HepG2 (cell line): ENCODE results near the gene MICB. TPM values are rescaled to one million over a fixed set of nuclear protein-coding genes. Genes with fewer than 3 reads are reported as not detected.

ENCODE experiments used
- MEIS1 ChIP-seq: sonication (generic); formaldehyde crosslinking; IDR thresholded peaks from 2 replicates; pipeline ENCODE4 v1.9.0; 2021; ENCODE audit warnings: mild to moderate bottlenecking, missing genetic modification reagents, moderate library complexity, borderline replicate concordance
- POLR2G ChIP-seq: fragments of 200-400 bp; formaldehyde crosslinking; IDR thresholded peaks from 2 replicates; pipeline ENCODE4 v1.6.1; 2018; ENCODE audit warnings: mild to moderate bottlenecking, low read depth, low read length, moderate library complexity
- ZKSCAN8 ChIP-seq: IDR thresholded peaks from 2 replicates; pipeline ENCODE4 v1.6.1; 2016; ENCODE audit warnings: borderline replicate concordance, missing genetic modification reagents, missing compliant biosample characterization
- ZNF17 ChIP-seq: sonication (generic); formaldehyde crosslinking; IDR thresholded peaks from 2 replicates; pipeline ENCODE4 v1.5.0; 2020; ENCODE audit warnings: mild to moderate bottlenecking, missing genetic modification reagents
- ZNF24 ChIP-seq: fragments of 450-650 bp; IDR thresholded peaks from 2 replicates; pipeline ENCODE4 v1.6.1; 2017; ENCODE audit warnings: antibody characterized with exemption, mild to moderate bottlenecking
- ZNF614 ChIP-seq: IDR thresholded peaks from 2 replicates; pipeline ENCODE4 v1.6.1; 2018; ENCODE audit warnings: missing biosample characterization, missing genetic modification reagents, inconsistent platforms, borderline replicate concordance
- ZNF775 ChIP-seq: sonication (generic); formaldehyde crosslinking; IDR thresholded peaks from 2 replicates; pipeline ENCODE4 v1.4.0; 2020; ENCODE audit warnings: missing genetic modification reagents, mild to moderate bottlenecking, moderate library complexity, borderline replicate concordance
- ZNF83 ChIP-seq: sonication (generic); formaldehyde crosslinking; IDR thresholded peaks from 2 replicates; pipeline ENCODE4 v1.4.0; 2020; ENCODE audit warnings: missing genetic modification reagents, mild to moderate bottlenecking, borderline replicate concordance
- polyA plus RNA-seq, 8 experiments: library from polyadenylated mRNA; depleted of rRNA in 3 of 8; stranded (reverse) in 7 of 8; unstranded in 1 of 8; fragments of >200 nt; fragmentation: Illumina TruSeq in 4 of 8; extraction: Trizol in 4 of 8; gene quantifications; 2 replicates each; pipeline versions ENCODE4 v1.2.1 to v1.2.3, GENCODE V29; 2011 to 2016; ENCODE audit warnings: low read depth in 4 of 8, missing spikeins in 1 of 8, mixed read lengths in 1 of 8; ENCODE audit not compliant: insufficient read depth in 1 of 8
- total RNA-seq, 5 experiments: library from RNA; depleted of rRNA; stranded (reverse); fragments of >200 nt; fragmentation: Illumina TruSeq; extraction: Trizol; gene quantifications; 2 replicates each; pipeline ENCODE4 v1.2.3, GENCODE V29; 2016; ENCODE audit warnings: low read depth in 1 of 5
- TF ChIP-seq, protein P1 (sequence below): sonication (generic); formaldehyde crosslinking; IDR thresholded peaks from 2 replicates; pipeline ENCODE4 v1.5.0; 2020; ENCODE audit warnings: mild to moderate bottlenecking, missing genetic modification reagents
- TF ChIP-seq, protein P2 (sequence below): sonication (generic); formaldehyde crosslinking; IDR thresholded peaks from 2 replicates; pipeline ENCODE4 v1.8.0; 2022; ENCODE audit warnings: missing genetic modification reagents, low read depth, mild to moderate bottlenecking, borderline replicate concordance
- TF ChIP-seq, protein P3 (sequence below): sonication (generic); formaldehyde crosslinking; IDR thresholded peaks from 2 replicates; pipeline ENCODE4 v1.5.0; 2020; ENCODE audit warnings: mild to moderate bottlenecking, low read depth, missing genetic modification reagents, borderline replicate concordance
- TF ChIP-seq, protein P4 (sequence below): sonication (generic); formaldehyde crosslinking; IDR thresholded peaks from 2 replicates; pipeline ENCODE4 v1.8.0; 2022; ENCODE audit warnings: low read depth, missing genetic modification reagents
- TF ChIP-seq, protein P5 (sequence below): sonication (generic); formaldehyde crosslinking; IDR thresholded peaks from 2 replicates; pipeline ENCODE4 v1.9.0; 2021; ENCODE audit warnings: missing genetic modification reagents, borderline replicate concordance
- TF ChIP-seq, protein P6 (sequence below): sonication (generic); formaldehyde crosslinking; IDR thresholded peaks from 2 replicates; pipeline ENCODE4 v1.8.1; 2023; ENCODE audit warnings: mild to moderate bottlenecking, inconsistent platforms, moderate library complexity, missing genetic modification reagents, borderline replicate concordance
- TF ChIP-seq, protein P7 (sequence below): sonication (generic); formaldehyde crosslinking; IDR thresholded peaks from 2 replicates; pipeline ENCODE4 v1.4.0; 2020; ENCODE audit warnings: mild to moderate bottlenecking, missing genetic modification reagents
- TF ChIP-seq, protein P8 (sequence below): sonication (generic); formaldehyde crosslinking; IDR thresholded peaks from 2 replicates; pipeline ENCODE4 v1.4.0; 2020; ENCODE audit warnings: mild to moderate bottlenecking, missing genetic modification reagents

The MICB gene
- total and polyA plus RNA-seq, 2 of the 13 experiments (the other 11 are each of a cell fraction or from before 2014, with no cell fraction given), result 12.5 to 12.8 TPM

DNA sequence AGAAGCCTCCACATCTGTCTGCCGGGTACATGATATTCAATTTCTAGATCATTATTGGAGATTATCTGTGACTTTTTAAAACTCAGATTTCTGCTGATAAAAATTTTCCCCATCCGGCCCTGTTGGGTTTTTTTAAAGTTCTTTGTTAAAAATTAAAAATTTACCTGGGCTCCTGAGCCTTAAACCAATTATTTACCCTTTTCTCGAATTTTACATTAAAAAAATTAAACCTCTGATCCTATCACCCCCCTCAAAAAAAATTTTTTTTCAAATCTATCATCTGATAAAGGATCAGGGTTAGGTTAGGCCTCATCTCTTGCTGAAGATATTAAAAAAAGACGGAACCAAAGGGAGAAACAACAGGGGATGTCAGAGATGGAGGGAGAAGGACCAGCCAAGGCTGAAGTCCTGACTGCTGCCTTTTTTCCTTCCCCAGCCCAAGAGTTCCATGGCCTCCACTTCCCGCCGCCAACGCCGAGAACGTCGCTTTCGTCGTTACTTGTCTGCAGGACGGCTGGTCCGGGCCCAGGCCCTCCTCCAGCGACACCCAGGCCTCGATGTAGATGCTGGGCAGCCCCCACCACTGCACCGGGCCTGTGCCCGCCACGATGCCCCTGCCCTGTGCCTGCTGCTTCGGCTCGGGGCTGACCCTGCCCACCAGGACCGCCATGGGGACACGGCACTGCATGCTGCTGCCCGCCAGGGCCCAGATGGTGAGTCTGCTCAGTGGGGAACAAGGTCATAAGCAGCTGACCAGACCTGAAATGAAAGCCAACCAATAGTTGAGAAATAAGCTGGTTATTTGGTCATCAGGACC is 50.0 kb downstream of the MICB start (continued):
- TF ChIP-seq, protein P1, sequence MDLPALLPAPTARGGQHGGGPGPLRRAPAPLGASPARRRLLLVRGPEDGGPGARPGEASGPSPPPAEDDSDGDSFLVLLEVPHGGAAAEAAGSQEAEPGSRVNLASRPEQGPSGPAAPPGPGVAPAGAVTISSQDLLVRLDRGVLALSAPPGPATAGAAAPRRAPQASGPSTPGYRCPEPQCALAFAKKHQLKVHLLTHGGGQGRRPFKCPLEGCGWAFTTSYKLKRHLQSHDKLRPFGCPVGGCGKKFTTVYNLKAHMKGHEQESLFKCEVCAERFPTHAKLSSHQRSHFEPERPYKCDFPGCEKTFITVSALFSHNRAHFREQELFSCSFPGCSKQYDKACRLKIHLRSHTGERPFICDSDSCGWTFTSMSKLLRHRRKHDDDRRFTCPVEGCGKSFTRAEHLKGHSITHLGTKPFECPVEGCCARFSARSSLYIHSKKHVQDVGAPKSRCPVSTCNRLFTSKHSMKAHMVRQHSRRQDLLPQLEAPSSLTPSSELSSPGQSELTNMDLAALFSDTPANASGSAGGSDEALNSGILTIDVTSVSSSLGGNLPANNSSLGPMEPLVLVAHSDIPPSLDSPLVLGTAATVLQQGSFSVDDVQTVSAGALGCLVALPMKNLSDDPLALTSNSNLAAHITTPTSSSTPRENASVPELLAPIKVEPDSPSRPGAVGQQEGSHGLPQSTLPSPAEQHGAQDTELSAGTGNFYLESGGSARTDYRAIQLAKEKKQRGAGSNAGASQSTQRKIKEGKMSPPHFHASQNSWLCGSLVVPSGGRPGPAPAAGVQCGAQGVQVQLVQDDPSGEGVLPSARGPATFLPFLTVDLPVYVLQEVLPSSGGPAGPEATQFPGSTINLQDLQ (CRISPR knock-in tag), result no peak
- TF ChIP-seq, protein P2, sequence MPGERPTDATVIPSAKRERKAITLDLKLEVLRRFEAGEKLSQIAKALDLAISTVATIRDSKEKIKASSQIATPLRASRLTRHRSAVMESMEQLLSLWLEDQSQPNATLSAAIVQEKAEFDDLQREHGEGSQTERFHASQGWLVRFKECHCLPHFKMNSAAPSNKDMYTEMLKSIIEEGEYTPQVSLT (CRISPR knock-in tag), result no peak
- TF ChIP-seq ZNF17 (CRISPR knock-in tag) (no peak), ZNF24 (no peak), POLR2G (no peak), ZKSCAN8 (CRISPR knock-in tag) (no peak), MEIS1 (CRISPR knock-in tag) (no peak), ZNF83 (CRISPR knock-in tag) (no peak), ZNF614 (no peak), ZNF775 (CRISPR knock-in tag) (no peak)
- TF ChIP-seq, protein P3, sequence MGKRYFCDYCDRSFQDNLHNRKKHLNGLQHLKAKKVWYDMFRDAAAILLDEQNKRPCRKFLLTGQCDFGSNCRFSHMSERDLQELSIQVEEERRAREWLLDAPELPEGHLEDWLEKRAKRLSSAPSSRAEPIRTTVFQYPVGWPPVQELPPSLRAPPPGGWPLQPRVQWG (CRISPR knock-in tag), result no peak
- TF ChIP-seq, protein P4, sequence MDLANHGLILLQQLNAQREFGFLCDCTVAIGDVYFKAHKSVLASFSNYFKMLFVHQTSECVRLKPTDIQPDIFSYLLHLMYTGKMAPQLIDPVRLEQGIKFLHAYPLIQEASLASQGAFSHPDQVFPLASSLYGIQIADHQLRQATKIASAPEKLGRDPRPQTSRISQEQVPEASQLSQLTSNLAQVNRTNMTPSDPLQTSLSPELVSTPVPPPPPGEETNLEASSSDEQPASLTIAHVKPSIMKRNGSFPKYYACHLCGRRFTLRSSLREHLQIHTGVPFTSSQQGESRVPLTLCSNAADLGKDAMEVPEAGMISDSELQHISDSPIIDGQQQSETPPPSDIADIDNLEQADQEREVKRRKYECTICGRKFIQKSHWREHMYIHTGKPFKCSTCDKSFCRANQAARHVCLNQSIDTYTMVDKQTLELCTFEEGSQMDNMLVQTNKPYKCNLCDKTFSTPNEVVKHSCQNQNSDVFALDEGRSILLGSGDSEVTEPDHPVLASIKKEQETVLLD (CRISPR knock-in tag), result no peak
- TF ChIP-seq, protein P5, sequence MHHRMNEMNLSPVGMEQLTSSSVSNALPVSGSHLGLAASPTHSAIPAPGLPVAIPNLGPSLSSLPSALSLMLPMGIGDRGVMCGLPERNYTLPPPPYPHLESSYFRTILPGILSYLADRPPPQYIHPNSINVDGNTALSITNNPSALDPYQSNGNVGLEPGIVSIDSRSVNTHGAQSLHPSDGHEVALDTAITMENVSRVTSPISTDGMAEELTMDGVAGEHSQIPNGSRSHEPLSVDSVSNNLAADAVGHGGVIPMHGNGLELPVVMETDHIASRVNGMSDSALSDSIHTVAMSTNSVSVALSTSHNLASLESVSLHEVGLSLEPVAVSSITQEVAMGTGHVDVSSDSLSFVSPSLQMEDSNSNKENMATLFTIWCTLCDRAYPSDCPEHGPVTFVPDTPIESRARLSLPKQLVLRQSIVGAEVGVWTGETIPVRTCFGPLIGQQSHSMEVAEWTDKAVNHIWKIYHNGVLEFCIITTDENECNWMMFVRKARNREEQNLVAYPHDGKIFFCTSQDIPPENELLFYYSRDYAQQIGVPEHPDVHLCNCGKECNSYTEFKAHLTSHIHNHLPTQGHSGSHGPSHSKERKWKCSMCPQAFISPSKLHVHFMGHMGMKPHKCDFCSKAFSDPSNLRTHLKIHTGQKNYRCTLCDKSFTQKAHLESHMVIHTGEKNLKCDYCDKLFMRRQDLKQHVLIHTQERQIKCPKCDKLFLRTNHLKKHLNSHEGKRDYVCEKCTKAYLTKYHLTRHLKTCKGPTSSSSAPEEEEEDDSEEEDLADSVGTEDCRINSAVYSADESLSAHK (CRISPR knock-in tag), result no peak
- TF ChIP-seq, protein P6, sequence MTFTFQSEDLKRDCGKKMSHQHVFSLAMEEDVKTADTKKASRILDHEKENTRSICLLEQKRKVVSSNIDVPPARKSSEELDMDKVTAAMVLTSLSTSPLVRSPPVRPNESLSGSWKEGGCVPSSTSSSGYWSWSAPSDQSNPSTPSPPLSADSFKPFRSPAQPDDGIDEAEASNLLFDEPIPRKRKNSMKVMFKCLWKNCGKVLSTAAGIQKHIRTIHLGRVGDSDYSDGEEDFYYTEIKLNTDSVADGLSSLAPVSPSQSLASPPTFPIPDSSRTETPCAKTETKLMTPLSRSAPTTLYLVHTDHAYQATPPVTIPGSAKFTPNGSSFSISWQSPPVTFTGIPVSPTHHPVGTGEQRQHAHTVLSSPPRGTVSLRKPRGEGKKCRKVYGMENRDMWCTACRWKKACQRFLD (CRISPR knock-in tag), result no peak
- TF ChIP-seq, protein P7, sequence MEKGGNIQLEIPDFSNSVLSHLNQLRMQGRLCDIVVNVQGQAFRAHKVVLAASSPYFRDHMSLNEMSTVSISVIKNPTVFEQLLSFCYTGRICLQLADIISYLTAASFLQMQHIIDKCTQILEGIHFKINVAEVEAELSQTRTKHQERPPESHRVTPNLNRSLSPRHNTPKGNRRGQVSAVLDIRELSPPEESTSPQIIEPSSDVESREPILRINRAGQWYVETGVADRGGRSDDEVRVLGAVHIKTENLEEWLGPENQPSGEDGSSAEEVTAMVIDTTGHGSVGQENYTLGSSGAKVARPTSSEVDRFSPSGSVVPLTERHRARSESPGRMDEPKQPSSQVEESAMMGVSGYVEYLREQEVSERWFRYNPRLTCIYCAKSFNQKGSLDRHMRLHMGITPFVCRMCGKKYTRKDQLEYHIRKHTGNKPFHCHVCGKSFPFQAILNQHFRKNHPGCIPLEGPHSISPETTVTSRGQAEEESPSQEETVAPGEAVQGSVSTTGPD (CRISPR knock-in tag), result no peak
- TF ChIP-seq, protein P8, sequence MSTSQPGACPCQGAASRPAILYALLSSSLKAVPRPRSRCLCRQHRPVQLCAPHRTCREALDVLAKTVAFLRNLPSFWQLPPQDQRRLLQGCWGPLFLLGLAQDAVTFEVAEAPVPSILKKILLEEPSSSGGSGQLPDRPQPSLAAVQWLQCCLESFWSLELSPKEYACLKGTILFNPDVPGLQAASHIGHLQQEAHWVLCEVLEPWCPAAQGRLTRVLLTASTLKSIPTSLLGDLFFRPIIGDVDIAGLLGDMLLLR (CRISPR knock-in tag), result no peak
